Ectodermal cell (in vitro differentiated cells): ENCODE results near the gene RPS18.
A peak's percentile ranks its signal among the peaks of the same experiment; 100 is the strongest.
"Not testable (repeated sequence)": the region's sequence is repeated elsewhere in the genome, so short reads cannot be mapped to it uniquely, and the experiment has no call there.

ENCODE experiments used
- H3K27ac ChIP-seq: 2 replicates; pipeline ENCODE4 v1.7.0; 2013; ENCODE audit warnings: mild to moderate bottlenecking, low read depth, low read length; ENCODE audit not compliant: insufficient read depth, poor library complexity, severe bottlenecking
- H3K27me3 ChIP-seq: 2 replicates; pipeline ENCODE4 v1.7.0; 2013; ENCODE audit warnings: mild to moderate bottlenecking, low read length; ENCODE audit not compliant: insufficient read depth, control insufficient read depth, poor library complexity, severe bottlenecking
- H3K36me3 ChIP-seq: one replicate; pipeline ENCODE4 v1.7.0; 2013; ENCODE audit warnings: low read length; ENCODE audit not compliant: control insufficient read depth, insufficient read depth
- H3K4me1 ChIP-seq: one replicate; pipeline ENCODE4 v1.7.0; 2013; ENCODE audit warnings: low read length; ENCODE audit not compliant: control insufficient read depth, insufficient read depth
- H3K4me3 ChIP-seq: 2 replicates; pipeline ENCODE4 v1.7.0; 2013; ENCODE audit warnings: low read depth, low read length, control low read depth; ENCODE audit not compliant: insufficient read depth
- H3K9me3 ChIP-seq: 2 replicates; pipeline ENCODE4 v1.7.0; 2013; ENCODE audit warnings: mild to moderate bottlenecking, low read length, moderate library complexity; ENCODE audit not compliant: control insufficient read depth
- WGBS, 2 experiments: methylation state at CpG; one replicate each; pipeline ENCODE4 v1.1.7; 2013; ENCODE audit warnings: missing lambda C conversion rate in 2 of 2; 5-methylcytosine and 5-hydroxymethylcytosine counted together

The RPS18 gene

GRCh38 chr6:33248932-33249731 is 22.7 kb upstream of the RPS18 start:
- Histone ChIP-seq H3K27me3 (peaks cover 27% of the 10 kb centered on the region), H3K4me1 (peaks cover 8% of the 10 kb centered on the region), H3K4me3 (peak overlapping the region; percentile 39), H3K9me3 (no peaks in the 10 kb centered on the region), H3K27ac (peak overlapping the region; percentile 66), H3K36me3 (no peaks in the 10 kb centered on the region)
- WGBS, 2 experiments: 0 to 1% methylated on average over 58 of the region's 58 CpGs

GRCh38 chr6:33249732-33250630 is 21.9 kb upstream of the RPS18 start:
- WGBS, 2 experiments: 47% methylated on average over 15 of the region's 15 CpGs
- Histone ChIP-seq H3K4me1 (peaks cover 8% of the 10 kb centered on the region), H3K27ac (peak overlapping the region; percentile 65), H3K36me3 (no peaks in the 10 kb centered on the region), H3K27me3 (peaks cover 27% of the 10 kb centered on the region), H3K9me3 (no peaks in the 10 kb centered on the region), H3K4me3 (peak overlapping the region; percentile 39)

GRCh38 chr6:33250731-33251130 is 21.1 kb upstream of the RPS18 start:
- H3K4me3 ChIP-seq: no peak overlapping the region
- no peak overlapping the region for H3K27ac ChIP-seq
- 95 to 97% methylated on average over 13 of the region's 13 CpGs for WGBS, 2 experiments
- H3K4me1 ChIP-seq: peaks cover 8% of the 10 kb centered on the region
- H3K27me3 ChIP-seq: peaks cover 27% of the 10 kb centered on the region
- H3K36me3 ChIP-seq: no peaks in the 10 kb centered on the region
- H3K9me3 ChIP-seq: no peaks in the 10 kb centered on the region

GRCh38 chr6:33251395-33252012 is 20.4 kb upstream of the RPS18 start:
- Histone ChIP-seq H3K9me3 (no peaks in the 10 kb centered on the region), H3K4me1 (peaks cover 8% of the 10 kb centered on the region), H3K36me3 (no peaks in the 10 kb centered on the region), H3K4me3 (no peak overlapping the region), H3K27me3 (peaks cover 21% of the 10 kb centered on the region), H3K27ac (no peak overlapping the region)
- WGBS, 2 experiments: 92 to 93% methylated on average over 6 of the region's 6 CpGs

GRCh38 chr6:33252759-33253158 is 19.1 kb upstream of the RPS18 start:
- no peaks in the 10 kb centered on the region for H3K9me3 ChIP-seq
- peaks cover 8% of the 10 kb centered on the region for H3K4me1 ChIP-seq
- no peaks in the 10 kb centered on the region for H3K36me3 ChIP-seq
- no peak overlapping the region for H3K4me3 ChIP-seq
- peaks cover 11% of the 10 kb centered on the region for H3K27me3 ChIP-seq
- no peak overlapping the region for H3K27ac ChIP-seq

- Histone ChIP-seq H3K27me3 (no peaks in the 10 kb centered on the region), H3K9me3 (no peaks in the 10 kb centered on the region), H3K36me3 (peaks cover 9% of the 10 kb centered on the region), H3K27ac (no peak overlapping the region), H3K4me1 (peaks cover 4% of the 10 kb centered on the region), H3K4me3 (no peak overlapping the region)
- WGBS, 2 experiments: 90 to 94% methylated on average over 3 to 4 of the region's 4 CpGs
Observed at GRCh38 chr6:33254591-33254990, 17.3 kb upstream of the RPS18 start.

GRCh38 chr6:33259032-33259431 is 12.8 kb upstream of the RPS18 start:
- WGBS, 2 experiments: 93 to 96% methylated on average over 5 of the region's 5 CpGs
- Histone ChIP-seq H3K36me3 (peaks cover 9% of the 10 kb centered on the region), H3K4me1 (no peaks in the 10 kb centered on the region), H3K27me3 (no peaks in the 10 kb centered on the region), H3K9me3 (no peaks in the 10 kb centered on the region), H3K4me3 (no peak overlapping the region), H3K27ac (no peak overlapping the region)

- H3K27ac ChIP-seq, H3K27me3 ChIP-seq, H3K9me3 ChIP-seq, H3K4me1 ChIP-seq, H3K4me3 ChIP-seq: not testable (repeated sequence)
- peaks cover 25% of the 10 kb centered on the region for H3K36me3 ChIP-seq
- WGBS, 2 experiments: 83 to 84% methylated on average over 3 of the region's 3 CpGs
Observed at GRCh38 chr6:33262490-33262889, 9.4 kb upstream of the RPS18 start.

- no peaks in the 10 kb centered on the region for H3K9me3 ChIP-seq
- no peaks in the 10 kb centered on the region for H3K27me3 ChIP-seq
- no peak overlapping the region for H3K4me3 ChIP-seq
- no peaks in the 10 kb centered on the region for H3K4me1 ChIP-seq
- WGBS, 2 experiments: 93 to 95% methylated on average over 7 of the region's 7 CpGs
- peaks cover 29% of the 10 kb centered on the region for H3K36me3 ChIP-seq
- no peak overlapping the region for H3K27ac ChIP-seq
Observed at GRCh38 chr6:33264015-33264414, 7.9 kb upstream of the RPS18 start.

- Histone ChIP-seq H3K4me1 (peaks cover 26% of the 10 kb centered on the region), H3K27me3 (no peaks in the 10 kb centered on the region), H3K36me3 (peaks cover 48% of the 10 kb centered on the region), H3K27ac (peak overlapping the region; percentile 90), H3K4me3 (peak overlapping the region; percentile 99), H3K9me3 (no peaks in the 10 kb centered on the region)
- WGBS, 2 experiments: 1 to 6% methylated on average over 7 of the region's 7 CpGs
Observed at GRCh38 chr6:33271117-33271467, 783 bp upstream of the RPS18 start.
